GM19043 (cell line): ENCODE results near the gene CDT1.
"Not testable (repeated sequence)": the region's sequence is repeated elsewhere in the genome, so short reads cannot be mapped to it uniquely, and the experiment has no call there.

Source experiments
- ATAC-seq: cut with Tn5 transposase; IDR thresholded peaks from one replicate; pipeline ENCODE4 v1.9.1; 2021; ENCODE audit warnings: low read depth; ENCODE audit not compliant: unreplicated experiment

Gene CDT1

DNA sequence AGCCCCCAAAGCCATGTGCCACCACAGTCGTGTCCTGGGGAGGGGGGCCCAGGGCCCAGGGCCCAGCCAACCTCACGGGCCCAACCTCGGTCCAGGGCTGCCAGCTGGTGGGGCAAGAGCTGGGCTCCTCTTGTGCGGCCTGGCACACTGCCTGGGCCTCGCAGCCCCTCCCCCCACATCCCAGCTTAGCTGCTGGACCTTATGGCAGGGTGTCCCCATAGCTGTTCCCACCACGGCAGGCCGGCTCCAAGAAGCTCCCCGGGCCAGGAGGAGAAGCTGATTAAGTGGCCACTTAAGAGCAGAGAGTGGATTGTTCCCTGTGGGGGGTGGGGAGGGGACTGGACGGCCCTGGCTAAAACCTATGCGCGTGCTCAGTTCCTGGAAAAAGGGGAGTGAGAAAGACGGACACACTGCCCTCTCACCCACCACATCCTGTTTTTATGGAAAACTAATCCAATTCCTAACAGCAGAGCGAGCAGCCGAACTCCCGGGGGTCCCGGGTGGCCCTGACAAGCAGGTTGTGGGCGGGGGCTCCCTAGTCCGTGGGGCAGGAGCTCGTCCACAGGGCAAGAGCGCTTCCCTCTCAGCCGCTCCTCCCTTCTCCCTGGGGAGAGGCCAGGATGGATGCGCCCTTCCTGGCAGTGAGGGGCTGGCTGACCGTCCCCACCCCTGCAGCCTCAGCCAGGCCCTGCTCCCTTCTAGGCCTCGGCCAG, 35.4 kb upstream of the CDT1 start:
- ATAC-seq, result no peak

DNA sequence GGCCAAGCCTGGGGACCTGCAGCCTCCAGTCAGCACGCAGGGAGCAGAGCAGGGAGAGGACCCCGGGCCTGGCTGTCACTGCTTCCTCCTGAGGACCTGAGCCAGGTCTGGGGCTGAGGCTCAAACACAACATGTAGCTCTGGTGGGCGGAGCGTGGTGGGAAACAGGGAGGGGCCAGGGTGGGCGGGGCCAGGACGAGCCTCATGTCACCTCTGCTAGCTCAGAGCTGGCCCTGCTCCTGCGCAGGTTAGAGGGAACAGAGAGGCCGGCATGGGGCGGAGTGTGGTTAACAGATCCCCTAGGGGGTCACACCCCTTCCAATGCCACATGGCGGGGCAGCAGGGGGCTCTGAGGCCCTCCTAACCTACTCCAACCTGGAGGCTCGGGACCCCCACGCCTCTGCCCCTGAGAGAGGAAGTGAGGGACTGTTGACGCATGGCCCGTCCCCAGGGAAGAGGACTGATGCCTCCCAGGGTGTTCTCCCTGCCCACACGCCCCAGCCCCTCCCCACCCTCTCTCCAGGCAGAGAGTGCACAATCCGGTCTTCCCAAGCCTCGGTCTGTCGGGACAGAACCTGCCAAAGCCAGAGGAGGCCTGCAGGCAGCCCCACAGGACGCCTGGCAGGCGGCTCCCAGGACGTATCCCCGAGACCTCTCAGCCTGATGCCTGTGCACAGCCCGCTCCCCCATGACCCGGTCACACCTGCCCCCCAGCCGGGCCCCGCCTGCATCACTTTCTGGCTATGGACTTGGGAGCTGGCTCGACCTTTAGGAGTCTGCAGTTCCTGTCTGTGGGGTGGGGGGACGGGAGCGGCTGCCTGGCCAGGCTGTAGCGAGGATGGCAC, 33.8 kb upstream of the CDT1 start:
- no peak for ATAC-seq

DNA sequence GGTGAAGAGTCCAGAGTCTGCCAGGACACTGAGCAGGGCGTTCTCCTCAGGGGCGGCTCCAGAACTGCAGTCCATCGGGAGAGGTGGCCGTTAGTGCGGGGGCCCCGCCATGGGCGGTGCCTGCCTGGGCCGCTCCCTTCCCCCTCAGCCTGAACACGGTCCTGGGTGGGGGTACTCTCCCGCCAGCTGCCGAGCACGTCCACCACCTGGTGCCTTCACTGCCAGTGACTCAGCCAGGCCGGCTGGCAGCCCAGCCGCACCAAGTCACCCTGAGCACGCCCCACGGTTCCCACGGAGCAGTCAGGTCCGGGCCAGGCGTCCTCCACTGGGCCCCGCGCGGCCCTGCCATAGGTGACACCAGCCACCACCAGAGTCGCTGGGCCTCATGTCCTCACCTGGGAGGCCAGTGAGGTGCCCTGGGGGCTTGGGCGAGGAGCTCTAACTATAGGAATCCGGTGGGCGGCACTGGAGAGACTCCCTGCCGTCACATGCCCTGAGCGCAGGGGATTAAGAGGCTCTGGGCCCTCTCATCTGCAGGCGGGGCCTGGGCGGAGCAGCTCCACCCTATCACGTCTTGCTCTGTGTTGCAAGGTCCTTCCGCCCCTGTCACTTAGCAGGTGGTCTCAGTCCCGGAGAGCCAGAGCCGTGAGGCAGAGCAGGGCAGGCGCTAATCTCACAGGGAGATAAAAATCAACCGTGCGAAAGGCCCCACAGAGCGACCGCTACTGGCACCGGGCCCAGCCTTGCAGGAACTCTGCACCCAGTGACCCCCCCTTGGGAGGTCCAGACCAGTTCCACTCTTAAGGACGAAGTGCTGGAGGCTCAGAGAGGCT, 32.9 kb upstream of the CDT1 start:
- no peak for ATAC-seq

DNA sequence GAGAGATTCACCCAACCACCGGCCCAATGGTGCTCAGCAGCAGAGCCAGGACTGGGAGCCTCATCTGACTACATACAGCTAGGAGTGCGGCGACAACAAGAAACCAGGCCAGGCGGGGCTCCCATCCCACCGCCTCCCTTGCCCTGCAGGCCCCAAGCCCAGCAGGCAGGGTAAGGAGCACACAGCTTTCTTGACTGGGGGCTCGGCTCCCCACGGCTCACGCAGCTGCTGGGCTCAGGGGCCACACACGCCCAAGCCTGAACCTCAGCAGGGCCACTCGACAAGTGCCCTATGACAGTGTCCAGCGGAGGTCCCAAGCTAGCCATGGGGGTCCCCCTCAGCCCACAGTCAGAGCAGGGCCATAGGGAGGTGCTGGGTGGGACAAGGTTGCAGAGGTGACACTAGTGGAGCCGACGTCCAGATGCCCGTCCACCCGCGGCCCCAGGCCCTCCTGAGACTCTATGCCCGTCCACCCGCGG, 32.3 kb upstream of the CDT1 start:
- ATAC-seq, result no peak

DNA sequence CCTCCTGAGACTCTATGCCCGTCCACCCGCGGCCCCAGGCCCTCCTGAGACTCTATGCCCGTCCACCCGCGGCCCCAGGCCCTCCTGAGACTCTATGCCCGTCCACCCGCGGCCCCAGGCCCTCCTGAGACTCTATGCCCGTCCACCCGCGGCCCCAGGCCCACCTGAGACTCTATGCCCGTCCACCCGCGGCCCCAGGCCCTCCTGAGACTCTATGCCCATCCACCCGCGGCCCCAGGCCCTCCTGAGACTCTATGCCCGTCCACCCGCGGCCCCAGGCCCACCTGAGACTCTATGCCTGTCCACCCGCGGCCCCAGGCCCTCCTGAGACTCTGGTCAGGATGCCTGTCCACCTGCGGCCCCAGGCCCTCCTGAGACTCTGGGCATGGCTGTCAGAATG, 31.8 kb upstream of the CDT1 start:
- not testable (repeated sequence) for ATAC-seq

DNA sequence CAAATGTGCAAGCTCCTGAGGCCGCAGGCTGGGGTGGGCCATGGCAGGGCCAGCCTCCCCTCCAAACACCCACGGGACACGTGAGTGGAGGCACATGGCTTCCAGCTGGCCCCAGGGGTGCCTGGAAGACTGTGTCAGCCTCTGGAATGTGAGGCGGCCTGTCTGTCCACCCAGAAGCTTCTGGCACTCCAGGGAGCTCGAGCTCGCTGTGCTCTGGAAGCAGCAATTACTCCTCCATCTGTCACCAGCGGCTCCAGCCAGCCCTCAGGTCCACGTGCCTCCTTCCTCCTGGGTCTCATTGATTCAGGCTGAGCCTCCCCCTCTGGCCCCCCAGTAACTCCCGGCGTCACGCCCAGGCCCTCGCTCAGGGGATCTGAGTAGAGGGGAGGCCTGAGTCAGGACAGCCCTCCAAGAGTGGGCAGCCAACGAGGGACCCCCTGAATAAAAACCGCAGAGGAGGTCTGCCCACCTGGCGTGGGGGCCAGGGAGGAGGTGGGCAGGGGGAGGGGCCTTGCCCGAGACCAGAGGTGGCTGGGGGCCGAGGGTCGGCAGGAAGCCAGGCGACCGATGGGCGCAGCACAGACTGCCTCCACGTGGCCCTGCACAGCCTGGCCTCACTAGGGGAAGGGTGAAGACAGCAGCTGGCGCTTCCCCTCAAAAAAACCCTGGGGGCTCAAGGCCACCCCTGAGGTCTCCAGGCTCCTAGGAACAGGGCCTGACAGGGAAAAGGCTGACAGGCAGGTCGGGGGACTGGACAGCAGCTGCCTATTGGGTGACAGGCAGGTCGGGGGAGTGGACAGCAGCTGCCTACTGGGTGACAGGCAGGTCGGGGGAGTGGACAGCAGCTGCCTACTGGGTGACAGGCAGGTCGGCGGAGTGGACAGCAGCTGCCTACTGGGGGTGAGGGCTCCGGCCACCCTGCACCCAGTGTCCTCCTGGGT, 30.4 kb upstream of the CDT1 start:
- ATAC-seq, result no peak

DNA sequence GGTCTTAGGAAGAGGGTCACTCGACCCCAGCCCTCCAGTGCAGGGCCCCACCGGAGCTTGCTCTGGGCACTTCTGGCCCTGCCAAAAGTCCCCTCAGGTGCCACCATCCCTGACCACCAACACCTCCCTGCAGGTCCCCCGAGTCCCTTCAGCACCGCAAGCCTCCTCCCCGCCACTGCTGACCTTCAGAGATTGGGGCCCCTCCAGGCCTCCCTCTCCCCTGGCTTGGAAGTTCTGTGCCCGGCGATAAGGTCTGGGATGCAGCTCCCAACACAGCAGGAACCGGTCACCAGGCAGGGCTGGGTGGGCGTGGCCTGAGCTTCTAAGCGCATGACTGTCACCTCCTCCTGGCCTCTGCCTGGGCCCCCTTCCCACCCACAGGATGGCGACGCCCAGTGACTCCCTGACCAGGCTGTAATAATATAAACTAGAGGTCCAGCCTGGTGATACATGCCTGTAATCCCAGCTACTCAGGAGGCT, 29.7 kb upstream of the CDT1 start:
- ATAC-seq, result no peak

DNA sequence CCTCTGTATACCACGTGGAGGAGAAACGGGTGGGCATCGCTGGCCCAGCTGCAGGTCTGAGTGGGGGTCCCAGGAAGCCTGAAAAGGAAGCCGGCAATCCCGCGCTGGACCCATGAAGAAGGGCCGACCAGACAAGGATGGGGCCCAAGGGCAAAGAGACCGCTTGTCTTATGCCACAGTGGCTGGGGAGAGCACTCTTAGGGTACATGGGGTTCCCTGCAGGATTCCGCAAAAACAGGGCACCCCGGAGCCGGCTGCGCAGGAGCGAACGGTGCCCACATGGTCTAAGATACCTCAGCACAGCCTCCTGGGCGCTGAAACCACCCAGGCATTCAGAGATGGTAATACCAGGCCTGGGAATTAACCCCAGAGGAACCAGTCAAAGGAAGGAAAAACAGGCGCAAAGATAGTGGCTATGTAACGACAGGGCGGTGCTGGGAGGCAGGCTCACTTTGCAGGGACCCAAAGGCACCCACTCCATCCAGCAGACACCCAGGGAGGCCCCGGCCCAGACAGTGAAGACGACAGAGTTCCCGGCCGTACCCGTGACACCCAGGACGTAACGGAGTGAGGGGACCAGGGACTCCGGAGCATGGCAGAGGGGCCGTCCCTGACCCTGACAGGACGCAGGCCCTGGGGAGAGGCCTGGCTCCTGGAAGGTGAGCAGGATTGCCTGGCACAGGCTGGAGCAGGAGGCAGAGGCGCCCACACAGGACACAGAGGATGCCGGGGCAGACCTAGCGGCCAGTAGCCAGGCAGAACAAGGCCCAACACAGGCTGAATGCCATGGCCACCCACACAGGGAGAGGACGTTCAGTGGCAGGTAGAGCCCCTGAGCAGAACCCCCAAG, 28.8 kb upstream of the CDT1 start:
- no peak for ATAC-seq

DNA sequence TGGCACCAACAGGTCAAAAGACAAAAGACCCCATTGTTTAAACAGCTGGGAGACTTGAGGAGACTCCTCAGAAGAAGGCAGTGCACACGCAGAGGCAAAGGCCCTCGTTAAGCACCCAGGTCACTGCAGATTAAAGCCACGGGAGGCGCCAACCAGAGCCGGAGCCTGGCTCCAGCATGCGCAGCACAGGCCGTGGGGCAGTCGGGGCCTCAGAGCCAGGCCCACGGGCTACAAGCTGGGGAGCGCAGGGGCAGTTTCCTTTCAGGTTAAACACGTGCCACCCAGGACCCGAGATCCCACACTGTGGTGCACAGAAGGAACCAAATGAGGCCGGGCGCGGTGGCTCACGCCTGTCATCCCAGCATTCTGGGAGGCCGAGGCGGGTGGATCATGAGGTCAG, 27.8 kb upstream of the CDT1 start:
- no peak for ATAC-seq

DNA sequence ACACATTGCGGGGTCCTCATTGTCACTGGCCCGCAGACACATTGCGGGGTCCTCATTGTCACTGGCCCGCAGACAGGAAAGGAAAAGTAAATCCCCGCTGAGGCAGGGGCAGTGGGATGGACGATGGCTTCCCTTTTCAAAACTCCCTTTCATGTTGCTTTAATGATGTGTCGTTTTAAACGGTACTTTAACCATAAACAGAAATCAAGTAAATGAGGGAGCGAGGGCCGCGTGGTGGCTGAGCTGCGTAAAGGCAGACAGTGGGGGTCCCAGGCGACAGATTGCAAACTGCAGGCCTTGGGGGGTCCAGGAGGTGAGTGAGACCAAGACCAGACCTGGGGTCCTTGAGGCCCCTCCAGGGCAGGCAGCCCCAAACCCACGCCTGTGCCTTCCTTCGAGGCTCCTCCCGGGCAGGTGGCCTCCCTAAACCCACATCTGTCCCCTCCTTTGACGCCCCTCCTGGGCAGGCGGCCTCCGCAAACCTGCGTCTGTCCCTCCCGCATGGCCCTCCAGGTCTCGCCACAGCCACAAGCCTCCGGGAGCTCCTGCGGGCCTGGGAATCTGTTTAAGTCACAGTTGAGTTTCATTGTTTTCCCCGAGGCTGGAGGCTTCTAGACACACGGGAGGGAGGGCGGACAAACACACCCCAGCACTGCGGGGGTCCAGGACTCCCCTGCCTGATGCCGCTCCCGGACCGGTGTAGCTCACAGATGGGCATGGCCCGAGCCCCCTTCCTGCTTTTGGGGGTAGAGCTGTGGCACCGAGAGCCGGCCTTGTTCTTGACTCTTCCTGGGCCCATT, 25.9 kb upstream of the CDT1 start:
- no peak for ATAC-seq

DNA sequence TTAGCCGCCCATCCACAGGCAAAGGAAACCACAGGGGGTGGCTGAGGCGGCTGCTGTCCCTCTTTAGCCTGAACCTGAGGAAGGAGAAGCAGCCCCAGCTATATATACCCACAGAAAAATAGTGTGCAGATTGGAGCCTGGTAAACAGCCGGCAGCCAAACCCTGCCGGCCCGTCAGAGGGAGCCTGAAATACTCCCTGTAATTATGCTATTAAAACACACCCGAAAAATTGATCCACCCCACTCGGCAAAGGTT, 25.4 kb upstream of the CDT1 start:
- ATAC-seq, result no peak

DNA sequence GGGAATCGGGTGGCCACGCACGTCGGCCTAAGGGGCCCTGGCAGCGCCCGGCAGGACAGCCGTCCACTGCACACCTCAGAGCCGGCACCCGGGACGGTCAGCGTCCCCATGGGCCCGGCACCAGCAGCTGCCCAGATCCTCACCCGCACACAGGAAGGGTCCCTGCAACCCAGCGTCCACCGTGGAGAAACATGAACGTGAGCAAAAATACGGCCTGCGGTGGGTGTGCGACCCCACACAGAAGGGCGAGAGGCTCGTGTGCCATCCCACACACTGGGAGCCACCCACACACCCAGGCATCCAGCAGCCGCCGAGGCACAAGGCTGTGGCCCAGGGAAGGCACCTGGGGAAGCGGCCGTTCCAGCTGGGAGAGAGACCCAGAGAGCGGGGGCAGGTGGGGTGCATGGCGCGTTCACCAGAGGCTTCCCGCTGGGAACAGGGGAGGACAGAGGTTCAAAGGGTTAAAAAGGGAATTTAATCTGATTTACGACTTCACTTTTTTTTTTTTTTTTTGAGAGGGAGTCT, 25.0 kb upstream of the CDT1 start:
- no peak for ATAC-seq

DNA sequence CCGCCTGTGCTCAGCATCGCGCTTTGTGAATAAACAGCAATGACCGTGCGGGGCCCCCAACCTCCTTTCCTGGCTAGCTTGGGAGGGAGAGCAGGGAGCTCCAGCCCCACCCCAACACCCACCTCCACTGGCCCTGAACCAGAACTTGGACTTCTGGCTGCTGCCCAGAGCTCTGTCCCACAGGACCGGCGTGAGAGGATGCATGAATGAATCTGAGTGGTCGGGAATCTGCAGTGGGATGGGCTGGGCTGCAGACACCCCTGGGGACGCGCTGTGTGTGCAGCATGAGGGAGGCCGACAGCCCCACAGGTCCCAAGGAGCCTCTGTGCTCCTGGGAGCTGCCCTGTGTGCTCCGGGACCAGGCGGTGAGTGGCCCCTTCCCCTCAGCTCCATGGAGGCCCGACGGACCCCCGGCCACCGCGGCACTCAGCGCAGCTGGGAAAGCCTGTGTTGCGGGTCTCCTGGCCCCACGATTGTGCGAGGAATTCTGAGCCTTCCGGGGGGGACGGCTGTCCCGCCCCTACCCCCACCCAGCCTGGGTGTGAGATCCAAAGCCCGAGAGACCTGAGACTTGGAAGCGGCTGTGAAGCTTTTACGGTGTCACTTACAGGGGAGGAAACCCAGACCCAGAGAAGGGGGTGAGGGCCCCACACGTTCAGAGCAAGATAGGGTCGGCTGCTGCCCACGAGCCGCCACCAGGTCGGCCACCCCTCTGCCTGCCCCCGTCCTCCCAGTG, 24.0 kb upstream of the CDT1 start:
- no peak for ATAC-seq

DNA sequence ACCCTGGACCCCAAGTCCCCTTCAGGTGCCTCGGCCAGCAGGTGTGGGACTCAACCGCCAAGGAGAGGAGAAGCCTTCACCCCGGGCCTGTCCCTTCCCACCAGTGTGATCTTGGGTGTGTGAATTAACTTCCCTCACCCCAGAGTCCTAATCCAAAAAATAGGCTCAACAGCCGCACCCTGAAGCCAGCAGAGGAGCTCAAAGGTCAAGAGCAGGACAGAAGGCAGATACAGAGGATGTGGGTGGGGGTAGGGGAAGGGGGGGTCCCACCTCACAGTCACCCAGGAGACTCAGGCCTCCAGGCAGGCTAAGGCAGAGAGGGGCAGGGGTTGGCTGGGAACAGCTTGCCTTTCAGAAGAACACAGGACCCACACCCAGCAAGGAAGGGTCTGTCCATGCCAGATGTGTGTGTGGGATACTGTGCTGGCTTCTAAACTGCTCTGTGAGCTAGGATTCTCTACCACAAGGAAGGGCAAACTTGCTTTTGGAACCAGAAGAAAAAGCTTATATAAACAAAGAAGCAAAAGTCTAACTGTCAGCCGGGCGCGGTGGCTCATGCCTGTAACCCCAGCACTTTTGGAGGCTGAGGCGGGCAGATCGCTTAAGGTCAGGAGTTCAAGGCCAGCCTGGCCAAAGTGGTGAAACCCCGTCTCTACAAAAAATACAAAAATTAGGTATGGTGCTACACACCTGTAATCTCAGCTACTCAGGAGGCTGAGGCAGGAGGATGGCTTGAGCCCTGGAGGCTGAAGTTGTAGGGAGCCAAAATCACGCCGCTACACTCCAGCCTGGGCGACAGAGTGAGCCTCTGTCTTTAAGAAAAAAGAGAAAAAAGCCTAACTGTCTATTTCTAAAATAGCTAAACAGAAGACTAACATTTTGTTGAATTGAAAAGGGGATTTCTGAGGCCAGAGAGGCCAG, 23.2 kb upstream of the CDT1 start:
- ATAC-seq, result no peak

DNA sequence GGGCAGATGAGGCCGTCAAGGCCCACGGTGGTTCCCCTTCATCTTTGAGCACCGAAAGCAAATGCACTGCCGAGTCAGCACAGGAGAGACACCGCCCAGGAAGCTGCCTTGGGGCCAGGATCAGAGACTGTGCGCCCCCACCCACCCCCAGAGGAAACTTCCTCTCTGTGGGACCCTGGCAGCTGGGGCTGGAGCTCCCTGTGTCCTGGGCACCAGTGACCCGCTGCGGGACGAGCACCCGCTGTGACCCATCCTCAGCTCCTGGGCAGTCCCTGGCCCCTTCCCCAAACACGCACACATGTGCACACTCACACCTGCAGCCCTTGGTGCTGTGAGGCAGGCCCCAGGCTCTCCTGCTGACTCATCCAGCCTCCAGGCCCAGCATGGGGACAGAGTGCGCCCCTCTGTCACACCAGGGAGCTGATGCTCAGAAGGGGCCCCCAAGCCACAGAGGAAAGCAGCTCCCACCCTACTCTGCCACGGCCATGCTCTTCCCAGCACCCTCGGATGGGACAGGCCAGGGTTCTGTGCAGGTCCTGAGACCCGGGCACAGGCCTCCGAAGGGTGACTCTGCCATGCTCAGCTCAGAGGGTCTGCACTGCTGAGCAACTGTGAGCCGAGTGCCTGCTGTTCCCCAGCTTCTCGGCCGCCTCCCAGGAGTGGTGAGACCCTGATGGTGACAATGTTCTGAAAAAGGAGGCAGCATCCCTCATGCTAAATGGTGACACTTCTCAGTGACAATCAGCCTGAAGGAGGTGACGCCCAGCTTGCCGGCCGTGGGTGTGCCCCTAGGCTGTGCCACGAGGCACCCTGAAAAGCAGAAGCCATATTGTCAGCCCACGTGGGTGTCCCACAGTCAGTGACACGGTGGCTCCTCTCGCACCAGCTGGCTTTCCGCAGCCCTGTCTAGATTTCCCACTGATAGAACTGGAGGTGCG, 22.2 kb upstream of the CDT1 start:
- no peak for ATAC-seq
